SK-N-SH treated with all-trans-retinoic acid at 6 μM for 48 hours (cell line): ENCODE data around the gene APCDD1L.

Source experiments
- ATAC-seq: fragments of 200-7000 bp; cut with Tn5 transposase; 3 replicates; pipeline ENCODE4 v1.9.1; 2020; ENCODE audit warnings: mild to moderate bottlenecking, moderate library complexity
- ARNTL ChIP-seq: fragments of 450-650 bp; formaldehyde crosslinking; IDR thresholded peaks from 2 replicates; pipeline ENCODE4 v1.5.0; 2020; ENCODE audit warnings: low read depth, mild to moderate bottlenecking, moderate library complexity, borderline replicate concordance
- BACH2 ChIP-seq: fragments of 250-450 bp; sonication (Bioruptor Pico); IDR thresholded peaks from 2 replicates; pipeline ENCODE4 v1.9.0; 2021; ENCODE audit warnings: mild to moderate bottlenecking, borderline replicate concordance
- CREB5 ChIP-seq: fragments of 250-450 bp; sonication (Bioruptor Pico); IDR thresholded peaks from 2 replicates; pipeline ENCODE4 v1.5.1; 2020; ENCODE audit warnings: low read depth, mild to moderate bottlenecking, moderate library complexity
- CSDC2 ChIP-seq: fragments of 250-450 bp; sonication (Bioruptor Pico); IDR thresholded peaks from 2 replicates; pipeline ENCODE4 v1.5.0; 2020; ENCODE audit warnings: mild to moderate bottlenecking, moderate library complexity
- CSRNP3 ChIP-seq: fragments of 250-450 bp; sonication (Bioruptor Pico); IDR thresholded peaks from 2 replicates; pipeline ENCODE4 v1.5.1; 2021; ENCODE audit warnings: mild to moderate bottlenecking, moderate library complexity
- GLIS3 ChIP-seq: fragments of 250-450 bp; sonication (Bioruptor Pico); IDR thresholded peaks from 2 replicates; pipeline ENCODE4 v1.5.0; 2020; ENCODE audit warnings: mild to moderate bottlenecking, moderate library complexity
- ISL1 ChIP-seq: fragments of 250-450 bp; sonication (Bioruptor Pico); IDR thresholded peaks from 2 replicates; pipeline ENCODE4 v2.1.2; 2022; ENCODE audit warnings: mild to moderate bottlenecking, moderate library complexity
- OSR1 ChIP-seq: fragments of 250-450 bp; sonication (Bioruptor Pico); IDR thresholded peaks from 2 replicates; pipeline ENCODE4 v1.8.0; 2022; ENCODE audit warnings: moderate library complexity, mild to moderate bottlenecking, inconsistent platforms
- PATZ1 ChIP-seq: fragments of 250-450 bp; sonication (Bioruptor Pico); IDR thresholded peaks from 2 replicates; pipeline ENCODE4 v1.8.0; 2020; ENCODE audit warnings: mild to moderate bottlenecking, moderate library complexity, borderline replicate concordance
- POU6F1 ChIP-seq: fragments of 250-450 bp; sonication (Bioruptor Pico); IDR thresholded peaks from 2 replicates; pipeline ENCODE4 v1.8.0; 2021; ENCODE audit warnings: low read depth, mild to moderate bottlenecking, moderate library complexity, borderline replicate concordance
- RARB ChIP-seq: fragments of 250-450 bp; sonication (Bioruptor Pico); IDR thresholded peaks from 2 replicates; pipeline ENCODE4 v1.8.0; 2021; ENCODE audit warnings: mild to moderate bottlenecking, moderate library complexity
- SNAI2 ChIP-seq: fragments of 250-450 bp; sonication (Bioruptor Pico); IDR thresholded peaks from 2 replicates; pipeline ENCODE4 v1.5.0; 2020; ENCODE audit warnings: mild to moderate bottlenecking, moderate library complexity
- TCF4 ChIP-seq: fragments of 250-450 bp; sonication (Bioruptor Pico); IDR thresholded peaks from 2 replicates; pipeline ENCODE4 v1.8.0; 2021; ENCODE audit warnings: mild to moderate bottlenecking, moderate library complexity, borderline replicate concordance
- TOX ChIP-seq: fragments of 250-450 bp; sonication (Bioruptor Pico); IDR thresholded peaks from 2 replicates; pipeline ENCODE4 v1.8.0; 2021; ENCODE audit warnings: mild to moderate bottlenecking, moderate library complexity, borderline replicate concordance
- TSHZ2 ChIP-seq: fragments of 250-450 bp; sonication (Bioruptor Pico); IDR thresholded peaks from 2 replicates; pipeline ENCODE4 v1.5.0; 2020; ENCODE audit warnings: mild to moderate bottlenecking, moderate library complexity
- ZC3H10 ChIP-seq: fragments of 250-450 bp; sonication (Bioruptor Pico); IDR thresholded peaks from 2 replicates; pipeline ENCODE4 v1.5.1; 2021; ENCODE audit warnings: mild to moderate bottlenecking, moderate library complexity
- ZFP3 ChIP-seq: fragments of 250-450 bp; sonication (Bioruptor Pico); IDR thresholded peaks from 2 replicates; pipeline ENCODE4 v1.5.0; 2020; ENCODE audit warnings: mild to moderate bottlenecking, moderate library complexity
- ZFP30 ChIP-seq: fragments of 450-650 bp; formaldehyde crosslinking; IDR thresholded peaks from 2 replicates; pipeline ENCODE4 v1.5.0; 2022; ENCODE audit warnings: mild to moderate bottlenecking, moderate library complexity
- ZNF565 ChIP-seq: fragments of 450-650 bp; formaldehyde crosslinking; conservative IDR thresholded peaks from 2 replicates; pipeline ENCODE4 v1.5.0; 2020; ENCODE audit warnings: low read depth, mild to moderate bottlenecking, moderate library complexity
- ZNF8 ChIP-seq: fragments of 450-650 bp; formaldehyde crosslinking; IDR thresholded peaks from 2 replicates; pipeline ENCODE4 v1.5.0; 2020; ENCODE audit warnings: mild to moderate bottlenecking, moderate library complexity

The APCDD1L gene

GRCh38 chr20:58537831-58538230 is 22.6 kb upstream of the APCDD1L start:
- ATAC-seq: no peak
- TF ChIP-seq BACH2 (CRISPR knock-in tag) (no peak), POU6F1 (CRISPR knock-in tag) (no peak), ISL1 (no peak), CSRNP3 (CRISPR knock-in tag) (no peak)
- TF ChIP-seq, all 23 proteins: peak for 0

- ATAC-seq: no peak
- TF ChIP-seq GLIS3 (no peak), SNAI2 (CRISPR knock-in tag) (no peak)
Observed at GRCh38 chr20:58536289-58536688, 21.1 kb upstream of the APCDD1L start.

GRCh38 chr20:58531657-58532056 is 16.5 kb upstream of the APCDD1L start:
- no peak for ATAC-seq
- no peak for TF ChIP-seq TSHZ2 (CRISPR knock-in tag)
- TF ChIP-seq ARNTL: no peak
- no peak for TF ChIP-seq ZC3H10 (CRISPR knock-in tag)
- no peak for TF ChIP-seq OSR1 (CRISPR knock-in tag)
- TF ChIP-seq RARB (CRISPR knock-in tag): no peak
- TF ChIP-seq GLIS3: no peak
- no peak for TF ChIP-seq ZFP3 (CRISPR knock-in tag)
- no peak for TF ChIP-seq CSRNP3 (CRISPR knock-in tag)
- TF ChIP-seq ZFP30 (CRISPR knock-in tag): no peak
- TF ChIP-seq CREB5 (CRISPR knock-in tag): no peak
- no peak for TF ChIP-seq PATZ1 (CRISPR knock-in tag)
- TF ChIP-seq ISL1: no peak
- TF ChIP-seq ZNF565 (CRISPR knock-in tag): no peak
- no peak for TF ChIP-seq CSDC2
- TF ChIP-seq TCF4 (CRISPR knock-in tag): no peak
- no peak for TF ChIP-seq TOX (CRISPR knock-in tag)
- TF ChIP-seq ZNF8 (CRISPR knock-in tag): no peak
